Measurements from ENCODE around the gene RAB37.

DNA sequence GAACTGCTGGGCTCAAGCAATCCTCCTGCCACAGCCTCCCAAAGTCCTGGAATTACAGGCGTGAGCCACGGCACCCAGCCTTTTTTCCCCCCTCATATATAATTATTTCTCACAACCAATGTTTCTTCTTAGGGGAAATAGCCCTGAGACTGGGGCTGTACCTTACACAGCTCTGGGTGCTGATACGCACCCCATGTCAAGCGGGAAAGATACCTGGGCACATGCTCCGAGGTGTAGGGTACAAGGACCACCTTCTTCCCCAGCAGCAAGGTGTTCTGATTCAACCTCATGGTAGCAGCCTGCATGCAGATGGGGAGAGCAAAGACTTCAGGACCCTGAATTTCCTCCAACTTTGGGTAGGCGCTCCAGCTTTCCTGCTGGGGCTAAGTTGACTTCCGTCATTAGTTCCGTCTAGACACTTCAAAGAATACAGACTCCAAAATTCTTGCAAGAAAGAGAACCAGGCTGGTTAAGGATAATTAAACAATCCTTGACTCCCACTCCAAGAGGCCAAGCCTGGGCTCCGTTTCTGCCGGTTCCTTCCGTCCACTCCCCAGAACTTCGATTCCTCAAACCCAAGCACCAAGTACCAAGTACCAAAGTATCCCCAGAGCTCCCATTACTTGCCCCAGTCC is 38.5 kb downstream of the RAB37 start:
- TF ChIP-seq POLR2A (IDR thresholded peaks at IDR 0.05; ENCODE audit: low read length) (no peak), GATA1 (IDR thresholded peaks at IDR 0.05; ENCODE audit: low read depth, low read length) (no peak)

Data from erythroblast (primary cell).